ENCODE results near the gene BTK.

- no peak for TF ChIP-seq CTCF (conservative IDR thresholded peaks at IDR 0.05; ENCODE audit: low read depth, low read length)
- TF ChIP-seq EZH2 (IDR thresholded peaks at IDR 0.05; ENCODE audit: low read length, unreplicated experiment): no peak
Observed at GRCh38 chrX:101409043-101409442, 23.1 kb upstream of the BTK start.

Data from PC-3 (cell line).